ENCODE results near the gene SIAH2.

- TF ChIP-seq, protein P1, sequence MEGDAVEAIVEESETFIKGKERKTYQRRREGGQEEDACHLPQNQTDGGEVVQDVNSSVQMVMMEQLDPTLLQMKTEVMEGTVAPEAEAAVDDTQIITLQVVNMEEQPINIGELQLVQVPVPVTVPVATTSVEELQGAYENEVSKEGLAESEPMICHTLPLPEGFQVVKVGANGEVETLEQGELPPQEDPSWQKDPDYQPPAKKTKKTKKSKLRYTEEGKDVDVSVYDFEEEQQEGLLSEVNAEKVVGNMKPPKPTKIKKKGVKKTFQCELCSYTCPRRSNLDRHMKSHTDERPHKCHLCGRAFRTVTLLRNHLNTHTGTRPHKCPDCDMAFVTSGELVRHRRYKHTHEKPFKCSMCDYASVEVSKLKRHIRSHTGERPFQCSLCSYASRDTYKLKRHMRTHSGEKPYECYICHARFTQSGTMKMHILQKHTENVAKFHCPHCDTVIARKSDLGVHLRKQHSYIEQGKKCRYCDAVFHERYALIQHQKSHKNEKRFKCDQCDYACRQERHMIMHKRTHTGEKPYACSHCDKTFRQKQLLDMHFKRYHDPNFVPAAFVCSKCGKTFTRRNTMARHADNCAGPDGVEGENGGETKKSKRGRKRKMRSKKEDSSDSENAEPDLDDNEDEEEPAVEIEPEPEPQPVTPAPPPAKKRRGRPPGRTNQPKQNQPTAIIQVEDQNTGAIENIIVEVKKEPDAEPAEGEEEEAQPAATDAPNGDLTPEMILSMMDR (IDR thresholded peaks at IDR 0.05): no peak
- no peak for TF ChIP-seq TCF7L2 (IDR thresholded peaks at IDR 0.05; ENCODE audit: low read depth, low read length)
Observed at GRCh38 chr3:150751781-150752263, 11.1 kb downstream of the SIAH2 start.
